ENCODE results near the gene ZNF664.

ZNF664 gene

GRCh38 chr12:124032265-124032886 lies 59.4 kb downstream of the ZNF664 start:
- no peak overlapping the region for H3K4me3 ChIP-seq (ENCODE audit: low read depth, low read length)
- peak; percentile 90 for TF ChIP-seq CTCF (IDR thresholded peaks at IDR 0.05; ENCODE audit: low read depth, low read length, missing control alignments)
- DNase-seq (ENCODE audit: low read depth) = no peak

GRCh38 chr12:124033859-124034258 lies 60.8 kb downstream of the ZNF664 start:
- no peak for TF ChIP-seq CTCF (IDR thresholded peaks at IDR 0.05; ENCODE audit: low read depth, low read length, missing control alignments)
- no peak for DNase-seq (ENCODE audit: low read depth)
- H3K4me3 ChIP-seq (ENCODE audit: low read depth, low read length) = no peak overlapping the region

GRCh38 chr12:124034297-124034696 lies 61.3 kb downstream of the ZNF664 start:
- TF ChIP-seq CTCF (IDR thresholded peaks at IDR 0.05; ENCODE audit: low read depth, low read length, missing control alignments) = no peak
- no peak overlapping the region for H3K4me3 ChIP-seq (ENCODE audit: low read depth, low read length)
- DNase-seq (ENCODE audit: low read depth) = no peak

- no peak for DNase-seq (ENCODE audit: low read depth)
- no peak for TF ChIP-seq CTCF (IDR thresholded peaks at IDR 0.05; ENCODE audit: low read depth, low read length, missing control alignments)
- no peak overlapping the region for H3K4me3 ChIP-seq (ENCODE audit: low read depth, low read length)
Observed at GRCh38 chr12:124035163-124035562, 62.1 kb downstream of the ZNF664 start.

- H3K4me3 ChIP-seq (ENCODE audit: low read depth, low read length) = no peak overlapping the region
- peak; percentile 22 for DNase-seq (ENCODE audit: low read depth)
- no peak for TF ChIP-seq CTCF (IDR thresholded peaks at IDR 0.05; ENCODE audit: low read depth, low read length, missing control alignments)
Observed at GRCh38 chr12:124036171-124036598, 63.2 kb downstream of the ZNF664 start.

GRCh38 chr12:124036657-124037109 lies 63.7 kb downstream of the ZNF664 start:
- no peak overlapping the region for H3K4me3 ChIP-seq (ENCODE audit: low read depth, low read length)
- DNase-seq (ENCODE audit: low read depth) = no peak
- peak; percentile 80 for TF ChIP-seq CTCF (IDR thresholded peaks at IDR 0.05; ENCODE audit: low read depth, low read length, missing control alignments)

GRCh38 chr12:124037331-124037730 lies 64.3 kb downstream of the ZNF664 start:
- DNase-seq (ENCODE audit: low read depth) = no peak
- H3K4me3 ChIP-seq (ENCODE audit: low read depth, low read length) = no peak overlapping the region
- TF ChIP-seq CTCF (IDR thresholded peaks at IDR 0.05; ENCODE audit: low read depth, low read length, missing control alignments) = no peak
